HepG2 (cell line): Measurements from ENCODE around the gene PARP2. TPM values are rescaled to one million over a fixed set of nuclear protein-coding genes. Genes with fewer than 3 reads are reported as not detected.
A peak's percentile ranks its signal among the peaks of the same experiment; 100 is the strongest.

Experiments used
- ATAC-seq: fragments of 200-7000 bp; cut with Tn5 transposase; 3 replicates; pipeline ENCODE4 v1.9.1; 2020; ENCODE audit warnings: mild to moderate bottlenecking, moderate library complexity
- BruUV-seq: library from RNA; stranded (reverse); fragments of 400-500 nt; replicated peaks from 2 replicates; lab custom pipeline; 2021; lab: Mats Ljungman, UMichigan
- CTCF ChIA-PET: fragments of 300-600 bp; formaldehyde crosslinking; extraction: SDS; loops from one replicate; lab custom pipeline; 2021; ENCODE audit warnings: low total read pairs, inconsistent platforms, low intra/inter-chr PET ratio; lab: Yijun Ruan, JAX
- POLR2A ChIA-PET: fragments of 350-600 bp; sonication (Branson Sonifier 250); formaldehyde crosslinking; loops from one replicate; lab custom pipeline; 2020; ENCODE audit warnings: antibody characterized with exemption, inconsistent platforms; lab: Yijun Ruan, JAX
- DNase-seq: peaks from one replicate; pipeline ENCODE4 v3.0.0-alpha.2; 2015; ENCODE audit warnings: low spot score
- FAIRE-seq: peaks from 3 replicates; lab custom pipeline; 2011; peaks lifted over from hg19 to GRCh38; lab: Jason Lieb, UNC
- H2AFZ ChIP-seq: one replicate; pipeline ENCODE4 v1.6.1; 2011; ENCODE audit warnings: low read length, inconsistent platforms
- H3K27ac ChIP-seq: fragments of 300-600 bp; 3 replicates; pipeline ENCODE4 v1.8.0; 2011; ENCODE audit warnings: mixed run types, mild to moderate bottlenecking, mixed read lengths, low read length, inconsistent platforms; ENCODE audit not compliant: insufficient read depth; ENCODE audit errors: extremely low read length
- H3K27me3 ChIP-seq, 2 experiments: fragments of 200-600 bp in 1 of 2; 2 replicates in 1 of 2; 3 replicates in 1 of 2; pipeline versions ENCODE4 v1.6.0 to v1.8.0; 2011; ENCODE audit warnings: low read length in 2 of 2, mild to moderate bottlenecking in 2 of 2, moderate library complexity in 2 of 2, inconsistent platforms in 1 of 2; ENCODE audit not compliant: insufficient read depth in 2 of 2, control insufficient read depth in 1 of 2
- H3K36me3 ChIP-seq, 2 experiments: fragments of 200-600 bp in 1 of 2; replicated peaks in 1 of 2; 2 replicates in 1 of 2; 3 replicates in 1 of 2; pipeline versions ENCODE4 v1.5.1 to v1.8.0; 2011; ENCODE audit warnings: low read length in 2 of 2, inconsistent platforms in 1 of 2; ENCODE audit not compliant: insufficient read depth in 2 of 2, control insufficient read depth in 1 of 2
- H3K4me1 ChIP-seq: 2 replicates; pipeline ENCODE4 v1.5.1; 2012; ENCODE audit warnings: low read length, inconsistent platforms; ENCODE audit not compliant: insufficient read depth
- H3K4me2 ChIP-seq: 2 replicates; pipeline ENCODE4 v1.6.0; 2011; ENCODE audit warnings: low read depth, low read length, inconsistent platforms
- H3K4me3 ChIP-seq, 3 experiments: fragments of 200-600 bp in 1 of 3; sonication (generic), shearing (Covaris generic) in 1 of 3; replicated peaks in 1 of 3; 2 replicates each; pipeline ENCODE4 v1.5.1; 2011 to 2016; ENCODE audit warnings: low read length in 3 of 3, inconsistent platforms in 2 of 3, low read depth in 2 of 3, mild to moderate bottlenecking in 2 of 3, control low read depth in 1 of 3, mixed read lengths in 1 of 3; ENCODE audit not compliant: insufficient read depth in 1 of 3
- H3K79me2 ChIP-seq: one replicate; pipeline ENCODE4 v1.6.1; 2011; ENCODE audit warnings: low read length, inconsistent platforms; ENCODE audit not compliant: insufficient read depth
- H3K9ac ChIP-seq: 2 replicates; pipeline ENCODE4 v1.6.0; 2011; ENCODE audit warnings: mild to moderate bottlenecking, low read depth, low read length, inconsistent platforms; ENCODE audit not compliant: insufficient read depth
- H3K9me3 ChIP-seq: 2 replicates; pipeline ENCODE4 v1.5.1; 2012; ENCODE audit warnings: mild to moderate bottlenecking, low read length
- H4K20me1 ChIP-seq: 2 replicates; pipeline ENCODE4 v1.6.0; 2011; ENCODE audit warnings: inconsistent platforms, mild to moderate bottlenecking, low read length, moderate library complexity; ENCODE audit not compliant: insufficient read depth
- ARNT ChIP-seq: fragments of 450-650 bp; IDR thresholded peaks from 2 replicates; pipeline ENCODE4 v1.6.1; 2017
- EP300 ChIP-seq, 3 experiments: sonication (generic) in 1 of 3; formaldehyde crosslinking in 1 of 3; IDR thresholded peaks; 2 replicates each; pipeline versions ENCODE4 v1.5.1 to v1.6.1; 2011 to 2020; ENCODE audit warnings: low read depth in 2 of 3, low read length in 2 of 3, borderline replicate concordance in 1 of 3, improper control_type of control experiment in 1 of 3, mild to moderate bottlenecking in 1 of 3, missing genetic modification reagents in 1 of 3, moderate library complexity in 1 of 3
- FOSL1 ChIP-seq: sonication (generic); formaldehyde crosslinking; IDR thresholded peaks from 2 replicates; pipeline ENCODE4 v1.9.0; 2021; ENCODE audit warnings: missing genetic modification reagents, borderline replicate concordance
- FOSL2 ChIP-seq: sonication (generic); formaldehyde crosslinking; IDR thresholded peaks from 2 replicates; pipeline ENCODE4 v1.4.0; 2020; ENCODE audit warnings: missing genetic modification reagents
- HNF4G ChIP-seq, 2 experiments: sonication (generic) in 1 of 2; formaldehyde crosslinking in 1 of 2; IDR thresholded peaks; 2 replicates each; pipeline versions ENCODE4 v1.4.0 to v1.6.1; 2011 to 2020; ENCODE audit warnings: borderline replicate concordance in 2 of 2, low read depth in 2 of 2, mild to moderate bottlenecking in 2 of 2, low read length in 1 of 2, missing genetic modification reagents in 1 of 2, moderate library complexity in 1 of 2
- KAT7 ChIP-seq: IDR thresholded peaks from 2 replicates; pipeline ENCODE4 v1.6.1; 2018; ENCODE audit warnings: borderline replicate concordance, missing compliant biosample characterization
- MYC ChIP-seq: sonication (generic); formaldehyde crosslinking; IDR thresholded peaks from 2 replicates; pipeline ENCODE4 v1.9.0; 2021; ENCODE audit warnings: missing genetic modification reagents, borderline replicate concordance
- NBN ChIP-seq: fragments of 450-650 bp; conservative IDR thresholded peaks from 2 replicates; pipeline ENCODE4 v1.6.1; 2017
- RARG ChIP-seq: sonication (generic); formaldehyde crosslinking; IDR thresholded peaks from 2 replicates; pipeline ENCODE4 v1.4.0; 2020; ENCODE audit warnings: low read depth, mild to moderate bottlenecking, missing genetic modification reagents
- ZFP1 ChIP-seq: IDR thresholded peaks from 2 replicates; pipeline ENCODE4 v1.6.1; 2016
- ZKSCAN8 ChIP-seq: IDR thresholded peaks from 2 replicates; pipeline ENCODE4 v1.6.1; 2016; ENCODE audit warnings: borderline replicate concordance, missing genetic modification reagents, missing compliant biosample characterization
- ZNF367 ChIP-seq: sonication (generic); formaldehyde crosslinking; IDR thresholded peaks from 2 replicates; pipeline ENCODE4 v1.4.0; 2020; ENCODE audit warnings: missing genetic modification reagents, borderline replicate concordance
- ZNF558 ChIP-seq: sonication (generic); formaldehyde crosslinking; IDR thresholded peaks from 2 replicates; pipeline ENCODE4 v1.9.0; 2022; ENCODE audit warnings: mild to moderate bottlenecking, missing genetic modification reagents, borderline replicate concordance
- ZNF816 ChIP-seq: sonication (generic); formaldehyde crosslinking; IDR thresholded peaks from 2 replicates; pipeline ENCODE4 v1.8.0; 2022; ENCODE audit warnings: missing genetic modification reagents, mild to moderate bottlenecking, borderline replicate concordance
- ZNF850 ChIP-seq: sonication (generic); formaldehyde crosslinking; conservative IDR thresholded peaks from 2 replicates; pipeline ENCODE4 v1.9.0; 2021; ENCODE audit warnings: mild to moderate bottlenecking, missing genetic modification reagents
- ZNF891 ChIP-seq: sonication (generic); formaldehyde crosslinking; IDR thresholded peaks from 2 replicates; pipeline ENCODE4 v1.5.0; 2020; ENCODE audit warnings: mild to moderate bottlenecking, missing genetic modification reagents
- WGBS: methylation state at CpG from one replicate; pipeline ENCODE4 v1.1.6; 2017; ENCODE audit warnings: low lambda C conversion rate; 5-methylcytosine and 5-hydroxymethylcytosine counted together
- in situ Hi-C: cut with HindIII; loops from 2 replicates; pipeline ENCODE4 v1.10.0; 2017; ENCODE audit warnings: low pct_unique_long_range_greater_than_20kb; ENCODE audit not compliant: extremely low pct_ligation_motif_present
- intact Hi-C: fragments of 100-400 bp; cut with micrococcal nuclease; formaldehyde crosslinking; loops from one replicate; pipeline ENCODE4 v1.10.0; 2022; ENCODE audit not compliant: unreplicated experiment
- polyA plus RNA-seq, 8 experiments: library from polyadenylated mRNA; depleted of rRNA in 3 of 8; stranded (reverse) in 7 of 8; unstranded in 1 of 8; fragments of >200 nt; fragmentation: Illumina TruSeq in 4 of 8; extraction: Trizol in 4 of 8; gene quantifications; 2 replicates each; pipeline versions ENCODE4 v1.2.1 to v1.2.3, GENCODE V29; 2011 to 2016; ENCODE audit warnings: low read depth in 4 of 8, missing spikeins in 1 of 8, mixed read lengths in 1 of 8; ENCODE audit not compliant: insufficient read depth in 1 of 8
- total RNA-seq, 5 experiments: library from RNA; depleted of rRNA; stranded (reverse); fragments of >200 nt; fragmentation: Illumina TruSeq; extraction: Trizol; gene quantifications; 2 replicates each; pipeline ENCODE4 v1.2.3, GENCODE V29; 2016; ENCODE audit warnings: low read depth in 1 of 5
- TF ChIP-seq, protein P1 (sequence below): sonication (generic); formaldehyde crosslinking; IDR thresholded peaks from 2 replicates; pipeline ENCODE4 v1.4.0; 2020; ENCODE audit warnings: missing genetic modification reagents
- TF ChIP-seq, protein P2 (sequence below): sonication (generic); formaldehyde crosslinking; IDR thresholded peaks from 2 replicates; pipeline ENCODE4 v1.5.1; 2020; ENCODE audit warnings: missing genetic modification reagents, mild to moderate bottlenecking, borderline replicate concordance
- TF ChIP-seq, protein P3 (sequence below): sonication (generic); formaldehyde crosslinking; conservative IDR thresholded peaks from 2 replicates; pipeline ENCODE4 v1.8.0; 2022; ENCODE audit warnings: mild to moderate bottlenecking, moderate library complexity, missing genetic modification reagents
- TF ChIP-seq, protein P4 (sequence below): sonication (generic); formaldehyde crosslinking; IDR thresholded peaks from 2 replicates; pipeline ENCODE4 v1.5.0; 2020; ENCODE audit warnings: missing genetic modification reagents

Gene PARP2
- total and polyA plus RNA-seq, 2 of the 13 experiments (the other 11 are each of a cell fraction or from before 2014, with no cell fraction given): 37.3 to 38.4 TPM

DNA sequence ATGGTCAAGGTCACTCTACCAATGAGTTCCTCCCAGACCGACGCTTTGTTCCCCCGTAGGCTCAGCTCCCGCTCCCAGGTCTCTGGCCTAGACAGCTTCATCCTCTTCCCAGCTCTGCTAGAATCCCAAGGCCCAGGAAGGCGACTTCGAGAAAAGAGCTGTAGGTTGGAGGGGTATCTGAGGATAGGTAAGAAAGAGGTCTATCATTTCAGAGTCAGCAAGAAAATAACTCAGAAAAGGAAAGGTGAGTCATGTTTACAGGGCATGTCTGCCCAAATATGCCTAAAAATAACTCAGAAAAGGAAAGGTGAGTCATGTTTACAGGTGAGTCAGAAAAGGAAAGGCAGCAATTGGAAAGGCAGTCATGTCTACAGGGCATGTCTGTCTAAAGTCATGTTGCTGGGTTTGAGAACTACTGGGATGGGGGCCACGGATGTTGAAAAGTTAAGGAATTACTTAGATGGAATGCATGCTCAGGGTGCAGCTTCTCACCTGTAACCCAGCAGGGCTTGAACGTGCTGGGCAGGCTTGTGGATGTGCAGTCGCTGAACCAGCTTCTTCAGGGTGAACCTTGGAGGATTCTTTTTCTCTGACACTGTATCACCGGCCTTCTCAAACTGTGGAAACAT is 57.6 kb downstream of the PARP2 start:
- Histone ChIP-seq H2AFZ (no peak overlapping the region), H3K9me3 (no peaks in the 10 kb centered on the region), H4K20me1 (no peaks in the 10 kb centered on the region), H3K27me3 (no peaks in the 10 kb centered on the region), H3K79me2 (no peaks in the 10 kb centered on the region), H3K4me3 (no peak overlapping the region), H3K4me2 (no peak overlapping the region), H3K9ac (no peak overlapping the region), H3K4me1 (no peaks in the 10 kb centered on the region; the same call in 1 of the 2 replicates), H3K27ac (no peak overlapping the region), H3K36me3 (peaks cover 3 to 11% of the 10 kb centered on the region in 2 experiments; a peak in 3 of 5 replicates)
- DNase-seq: peak; percentile 54
- intact Hi-C loops: no loop called here
- ChIA-PET CTCF (no interaction called here), POLR2A (interaction anchor here (1.0 to 1.9 kb wide), 3 partner anchors 12 to 58 kb away, joined by 3 to 10 read pairs (median 4); partner anchors contain the start of genes PARP2 and TEP1)
- ATAC-seq: no peak
- in situ Hi-C loops: no loop called here
- BruUV-seq: no TSS peak
- FAIRE-seq: no peak
- WGBS: 93% methylated on average over 10 of the region's 10 CpGs
- TF ChIP-seq RARG (CRISPR knock-in tag) (no peak), NBN (no peak), MYC (CRISPR knock-in tag) (no peak), ARNT (no peak), HNF4G (IDR thresholded peaks at IDR 0.05; ENCODE audit: borderline replicate concordance, low read depth, low read length) (no peak), HNF4G (CRISPR knock-in tag; IDR thresholded peaks at IDR 0.05; ENCODE audit: borderline replicate concordance, low read depth) (no peak), ZNF816 (no peak), ZNF891 (no peak), KAT7 (no peak), FOSL2 (CRISPR knock-in tag) (peak; percentile 87), ZFP1 (CRISPR knock-in tag) (no peak), ZNF558 (no peak), EP300 (IDR thresholded peaks at IDR 0.05; ENCODE audit: low read depth in 2 of 2, low read length in 2 of 2) (peak in 1 of 2 experiments; percentile 40; a peak in 1 of 4 replicates), EP300 (CRISPR knock-in tag; IDR thresholded peaks at IDR 0.05; ENCODE audit: borderline replicate concordance) (no peak), ZKSCAN8 (CRISPR knock-in tag) (no peak), FOSL1 (CRISPR knock-in tag) (peak; percentile 56; the same call in 1 of the 2 replicates), ZNF367 (CRISPR knock-in tag) (no peak), ZNF850 (CRISPR knock-in tag) (no peak)
- TF ChIP-seq, protein P1, sequence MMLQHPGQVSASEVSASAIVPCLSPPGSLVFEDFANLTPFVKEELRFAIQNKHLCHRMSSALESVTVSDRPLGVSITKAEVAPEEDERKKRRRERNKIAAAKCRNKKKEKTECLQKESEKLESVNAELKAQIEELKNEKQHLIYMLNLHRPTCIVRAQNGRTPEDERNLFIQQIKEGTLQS (CRISPR knock-in tag): no peak
- TF ChIP-seq, protein P2, sequence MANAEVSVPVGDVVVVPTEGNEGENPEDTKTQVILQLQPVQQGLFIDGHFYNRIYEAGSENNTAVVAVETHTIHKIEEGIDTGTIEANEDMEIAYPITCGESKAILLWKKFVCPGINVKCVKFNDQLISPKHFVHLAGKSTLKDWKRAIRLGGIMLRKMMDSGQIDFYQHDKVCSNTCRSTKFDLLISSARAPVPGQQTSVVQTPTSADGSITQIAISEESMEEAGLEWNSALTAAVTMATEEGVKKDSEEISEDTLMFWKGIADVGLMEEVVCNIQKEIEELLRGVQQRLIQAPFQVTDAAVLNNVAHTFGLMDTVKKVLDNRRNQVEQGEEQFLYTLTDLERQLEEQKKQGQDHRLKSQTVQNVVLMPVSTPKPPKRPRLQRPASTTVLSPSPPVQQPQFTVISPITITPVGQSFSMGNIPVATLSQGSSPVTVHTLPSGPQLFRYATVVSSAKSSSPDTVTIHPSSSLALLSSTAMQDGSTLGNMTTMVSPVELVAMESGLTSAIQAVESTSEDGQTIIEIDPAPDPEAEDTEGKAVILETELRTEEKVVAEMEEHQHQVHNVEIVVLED (CRISPR knock-in tag): no peak
- TF ChIP-seq, protein P3, sequence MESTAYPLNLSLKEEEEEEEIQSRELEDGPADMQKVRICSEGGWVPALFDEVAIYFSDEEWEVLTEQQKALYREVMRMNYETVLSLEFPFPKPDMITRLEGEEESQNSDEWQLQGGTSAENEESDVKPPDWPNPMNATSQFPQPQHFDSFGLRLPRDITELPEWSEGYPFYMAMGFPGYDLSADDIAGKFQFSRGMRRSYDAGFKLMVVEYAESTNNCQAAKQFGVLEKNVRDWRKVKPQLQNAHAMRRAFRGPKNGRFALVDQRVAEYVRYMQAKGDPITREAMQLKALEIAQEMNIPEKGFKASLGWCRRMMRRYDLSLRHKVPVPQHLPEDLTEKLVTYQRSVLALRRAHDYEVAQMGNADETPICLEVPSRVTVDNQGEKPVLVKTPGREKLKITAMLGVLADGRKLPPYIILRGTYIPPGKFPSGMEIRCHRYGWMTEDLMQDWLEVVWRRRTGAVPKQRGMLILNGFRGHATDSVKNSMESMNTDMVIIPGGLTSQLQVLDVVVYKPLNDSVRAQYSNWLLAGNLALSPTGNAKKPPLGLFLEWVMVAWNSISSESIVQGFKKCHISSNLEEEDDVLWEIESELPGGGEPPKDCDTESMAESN (CRISPR knock-in tag): no peak
- TF ChIP-seq, protein P4, sequence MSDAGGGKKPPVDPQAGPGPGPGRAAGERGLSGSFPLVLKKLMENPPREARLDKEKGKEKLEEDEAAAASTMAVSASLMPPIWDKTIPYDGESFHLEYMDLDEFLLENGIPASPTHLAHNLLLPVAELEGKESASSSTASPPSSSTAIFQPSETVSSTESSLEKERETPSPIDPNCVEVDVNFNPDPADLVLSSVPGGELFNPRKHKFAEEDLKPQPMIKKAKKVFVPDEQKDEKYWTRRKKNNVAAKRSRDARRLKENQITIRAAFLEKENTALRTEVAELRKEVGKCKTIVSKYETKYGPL (CRISPR knock-in tag): no peak
